Uterus (tissue), 2 donors: ENCODE results near the gene PCDHA4.

Source experiments
- CTCF ChIP-seq, 4 experiments: fragments of 200-600 bp in 2 of 4; fragments of 450-650 bp in 2 of 4; sonication (generic) in 2 of 4; IDR thresholded peaks; one replicate each; pipeline ENCODE4 v1.5.1; 2016 to 2019; ENCODE audit warnings: antibody characterized with exemption in 4 of 4, mild to moderate bottlenecking in 2 of 4, moderate library complexity in 1 of 4
- POLR2A ChIP-seq, 2 donors: fragments of 450-650 bp; IDR thresholded peaks; one replicate each; pipeline ENCODE4 v1.6.1; 2016; ENCODE audit warnings: antibody characterized with exemption in 2 of 2, mild to moderate bottlenecking in 1 of 2, moderate library complexity in 1 of 2

- TF ChIP-seq CTCF (IDR thresholded peaks at IDR 0.05) = no peak
- TF ChIP-seq POLR2A (IDR thresholded peaks at IDR 0.05) = no peak
Observed at GRCh38 chr5:140802781-140803271, 4.0 kb upstream of the PCDHA4 start.
